Measurements from ENCODE around the gene MEGF11. TPM values are rescaled to one million over a fixed set of nuclear protein-coding genes. Genes with fewer than 3 reads are reported as not detected.

Gene MEGF11
- polyA plus RNA-seq, 3 donors = not detected

DNA sequence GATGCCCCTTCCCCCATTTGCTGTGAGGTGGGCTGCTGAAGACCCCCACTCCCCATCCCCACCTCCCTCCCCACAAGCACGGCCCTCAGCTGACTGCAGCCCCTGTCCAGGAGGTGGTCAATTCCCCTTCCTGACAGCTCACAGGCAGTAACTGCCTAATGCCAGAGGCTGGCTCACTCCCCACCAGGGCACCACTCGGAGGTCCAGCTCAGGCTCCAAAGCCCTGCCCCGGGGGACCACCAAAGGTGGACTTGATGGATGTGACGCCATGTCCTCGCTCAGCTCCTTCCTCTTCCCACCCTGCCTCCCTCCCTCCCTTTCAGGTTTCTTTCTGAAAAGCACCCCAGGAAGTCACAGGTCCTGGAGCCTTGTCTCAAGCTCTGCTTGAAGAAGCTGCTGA is 82.8 kb downstream of the MEGF11 start:
- TF ChIP-seq, protein P1, sequence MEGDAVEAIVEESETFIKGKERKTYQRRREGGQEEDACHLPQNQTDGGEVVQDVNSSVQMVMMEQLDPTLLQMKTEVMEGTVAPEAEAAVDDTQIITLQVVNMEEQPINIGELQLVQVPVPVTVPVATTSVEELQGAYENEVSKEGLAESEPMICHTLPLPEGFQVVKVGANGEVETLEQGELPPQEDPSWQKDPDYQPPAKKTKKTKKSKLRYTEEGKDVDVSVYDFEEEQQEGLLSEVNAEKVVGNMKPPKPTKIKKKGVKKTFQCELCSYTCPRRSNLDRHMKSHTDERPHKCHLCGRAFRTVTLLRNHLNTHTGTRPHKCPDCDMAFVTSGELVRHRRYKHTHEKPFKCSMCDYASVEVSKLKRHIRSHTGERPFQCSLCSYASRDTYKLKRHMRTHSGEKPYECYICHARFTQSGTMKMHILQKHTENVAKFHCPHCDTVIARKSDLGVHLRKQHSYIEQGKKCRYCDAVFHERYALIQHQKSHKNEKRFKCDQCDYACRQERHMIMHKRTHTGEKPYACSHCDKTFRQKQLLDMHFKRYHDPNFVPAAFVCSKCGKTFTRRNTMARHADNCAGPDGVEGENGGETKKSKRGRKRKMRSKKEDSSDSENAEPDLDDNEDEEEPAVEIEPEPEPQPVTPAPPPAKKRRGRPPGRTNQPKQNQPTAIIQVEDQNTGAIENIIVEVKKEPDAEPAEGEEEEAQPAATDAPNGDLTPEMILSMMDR (IDR thresholded peaks at IDR 0.05) = no peak
- H3K9me3 Mint-ChIP-seq = no peaks in the 10 kb centered on the region
- no peaks in the 10 kb centered on the region for H3K79me2 ChIP-seq (ENCODE audit: insufficient read depth, low read length)
- no peaks in the 10 kb centered on the region for H3K9me3 ChIP-seq (replicated peaks in 1 of 2; ENCODE audit: control insufficient read depth in 1 of 2, insufficient read depth in 1 of 2, low read length in 2 of 2)
- intact Hi-C loops (cut with micrococcal nuclease) = no loop called here
- H3K27me3 ChIP-seq (ENCODE audit: control insufficient read depth in 2 of 2, insufficient read depth in 2 of 2, low read length in 2 of 2) = no peaks in the 10 kb centered on the region
- no peaks in the 10 kb centered on the region for H3K4me1 Mint-ChIP-seq
- DNase-seq = no peak
- H3K9ac ChIP-seq (ENCODE audit: insufficient read depth, low read length, poor library complexity, severe bottlenecking) = no peak overlapping the region
- H3K4me1 ChIP-seq (ENCODE audit: control insufficient read depth in 1 of 2, insufficient read depth in 2 of 2, low read length in 2 of 2) = no peaks in the 10 kb centered on the region
- 86% methylated on average over 3 of the region's 5 CpGs for WGBS (ENCODE audit: insufficient coverage)
- no peaks in the 10 kb centered on the region for H3K36me3 Mint-ChIP-seq
- H2AFZ ChIP-seq (ENCODE audit: insufficient read depth, low read depth, low read length, poor library complexity, severe bottlenecking) = no peak overlapping the region
- H3K4me3 ChIP-seq (replicated peaks in 1 of 3; ENCODE audit: low read depth in 2 of 3, low read length in 3 of 3) = no peak overlapping the region
- no peak overlapping the region for H3K4me3 Mint-ChIP-seq
- peaks cover 6 to 14% (median 9%) of the 10 kb centered on the region in 3 donors for H3K27me3 Mint-ChIP-seq (ENCODE audit: low read depth in 3 of 3)
- H3K36me3 ChIP-seq (replicated peaks in 1 of 2; ENCODE audit: control insufficient read depth in 1 of 2, insufficient read depth in 2 of 2, low read length in 2 of 2) = no peaks in the 10 kb centered on the region
- H3K27ac ChIP-seq (ENCODE audit: low read depth in 1 of 2, low read length in 2 of 2) = no peak overlapping the region
- no peak overlapping the region for H3K4me2 ChIP-seq (replicated peaks; ENCODE audit: extremely low read depth, low read length, poor library complexity, severe bottlenecking)
- no peak overlapping the region for H3K27ac Mint-ChIP-seq
- no peaks in the 10 kb centered on the region for H4K20me1 ChIP-seq (ENCODE audit: insufficient read depth, low read length)

DNA sequence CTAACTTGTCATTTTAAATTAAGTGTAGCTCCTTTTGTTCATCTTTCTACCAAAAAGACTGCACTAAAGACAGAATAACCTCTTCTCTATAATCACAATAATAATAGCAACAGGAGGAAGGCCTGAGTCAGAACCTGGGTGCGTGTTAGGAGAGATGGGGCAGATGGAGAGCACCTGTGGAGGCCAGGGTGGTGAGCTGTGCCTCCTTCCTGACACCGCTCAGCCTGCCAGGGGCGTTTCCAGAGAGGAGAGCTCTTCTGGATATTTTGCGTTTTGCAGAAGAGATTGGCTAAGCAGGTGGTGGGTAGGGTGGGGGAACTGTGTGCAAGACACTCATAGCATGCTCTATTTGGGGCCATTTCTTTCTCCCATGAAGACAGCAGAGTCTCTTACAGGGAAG is 83.5 kb downstream of the MEGF11 start:
- H3K4me2 ChIP-seq (replicated peaks; ENCODE audit: extremely low read depth, low read length, poor library complexity, severe bottlenecking) = no peak overlapping the region
- Mint-ChIP-seq H3K27me3 (ENCODE audit: low read depth in 3 of 3) (peaks cover 6 to 18% (median 9%) of the 10 kb centered on the region in 3 donors), H3K4me1 (no peaks in the 10 kb centered on the region), H3K36me3 (no peaks in the 10 kb centered on the region), H3K4me3 (no peak overlapping the region), H3K9me3 (no peaks in the 10 kb centered on the region), H3K27ac (no peak overlapping the region)
- no peaks in the 10 kb centered on the region for H3K79me2 ChIP-seq (ENCODE audit: insufficient read depth, low read length)
- no peaks in the 10 kb centered on the region for H3K4me1 ChIP-seq (ENCODE audit: control insufficient read depth in 1 of 2, insufficient read depth in 2 of 2, low read length in 2 of 2)
- no peaks in the 10 kb centered on the region for H3K36me3 ChIP-seq (replicated peaks in 1 of 2; ENCODE audit: control insufficient read depth in 1 of 2, insufficient read depth in 2 of 2, low read length in 2 of 2)
- DNase-seq = no peak
- no peaks in the 10 kb centered on the region for H3K9me3 ChIP-seq (replicated peaks in 1 of 2; ENCODE audit: control insufficient read depth in 1 of 2, insufficient read depth in 1 of 2, low read length in 2 of 2)
- no peak overlapping the region for H3K27ac ChIP-seq (ENCODE audit: low read depth in 1 of 2, low read length in 2 of 2)
- intact Hi-C loops (cut with micrococcal nuclease) = no loop called here
- 96% methylated on average over 4 of the region's 4 CpGs for WGBS (ENCODE audit: insufficient coverage)
- H4K20me1 ChIP-seq (ENCODE audit: insufficient read depth, low read length) = no peaks in the 10 kb centered on the region
- H3K27me3 ChIP-seq (ENCODE audit: control insufficient read depth in 2 of 2, insufficient read depth in 2 of 2, low read length in 2 of 2) = no peaks in the 10 kb centered on the region
- no peak overlapping the region for H3K4me3 ChIP-seq (replicated peaks in 1 of 3; ENCODE audit: low read depth in 2 of 3, low read length in 3 of 3)
- no peak overlapping the region for H2AFZ ChIP-seq (ENCODE audit: insufficient read depth, low read depth, low read length, poor library complexity, severe bottlenecking)
- H3K9ac ChIP-seq (ENCODE audit: insufficient read depth, low read length, poor library complexity, severe bottlenecking) = no peak overlapping the region
- TF ChIP-seq, protein P1 (IDR thresholded peaks at IDR 0.05) = no peak
